ENCODE measurements around the gene KIF26A.

The KIF26A gene

DNA sequence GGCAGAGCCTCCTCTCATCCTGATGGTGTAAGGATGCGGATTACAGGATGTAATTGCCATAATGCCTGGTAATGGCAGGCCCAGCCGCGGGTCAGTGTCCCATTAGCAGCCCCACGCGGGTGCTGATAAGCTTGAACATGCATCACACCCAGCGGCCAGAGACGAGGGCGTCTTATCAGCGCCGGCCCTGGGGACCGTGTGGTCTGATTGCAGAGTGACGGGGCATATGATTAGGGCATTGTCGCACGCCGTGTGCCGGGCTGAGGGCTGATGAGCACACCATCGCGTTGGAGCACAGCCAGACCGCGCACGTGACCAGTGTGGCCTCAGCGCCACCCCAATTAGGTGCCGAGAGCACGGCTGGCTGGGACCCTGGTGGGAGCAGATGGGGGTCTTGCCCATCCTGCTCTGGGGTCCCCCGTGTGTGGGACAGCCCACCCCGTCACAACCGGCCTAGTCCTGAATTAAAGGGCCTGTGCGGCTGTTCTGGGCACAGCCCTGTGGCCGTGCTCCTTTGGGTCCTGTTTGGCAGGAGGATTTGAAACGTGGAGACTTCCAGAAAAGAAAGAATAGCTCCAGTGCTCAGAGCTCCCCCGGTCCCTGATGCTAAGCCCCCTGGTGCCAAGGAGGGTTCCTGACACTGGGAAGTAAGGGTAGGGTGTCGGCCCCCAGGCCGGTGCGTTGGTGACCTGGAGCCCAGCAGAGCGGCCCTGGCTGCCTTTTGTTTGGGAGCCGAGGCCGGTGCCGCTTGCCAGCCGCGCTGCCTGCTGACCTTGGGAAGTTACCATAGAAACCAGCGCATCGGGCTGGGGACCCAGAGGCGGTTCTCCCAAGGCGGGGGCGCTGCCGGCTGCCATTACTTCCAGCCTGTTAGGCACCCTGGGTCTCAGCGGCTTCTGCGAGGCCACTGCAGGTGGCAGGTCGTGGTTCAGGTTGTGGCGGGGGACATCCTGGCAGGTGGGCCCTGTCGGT lies 20.7 kb downstream of the KIF26A start:
- DNase-seq, result peak; percentile 99

DNA sequence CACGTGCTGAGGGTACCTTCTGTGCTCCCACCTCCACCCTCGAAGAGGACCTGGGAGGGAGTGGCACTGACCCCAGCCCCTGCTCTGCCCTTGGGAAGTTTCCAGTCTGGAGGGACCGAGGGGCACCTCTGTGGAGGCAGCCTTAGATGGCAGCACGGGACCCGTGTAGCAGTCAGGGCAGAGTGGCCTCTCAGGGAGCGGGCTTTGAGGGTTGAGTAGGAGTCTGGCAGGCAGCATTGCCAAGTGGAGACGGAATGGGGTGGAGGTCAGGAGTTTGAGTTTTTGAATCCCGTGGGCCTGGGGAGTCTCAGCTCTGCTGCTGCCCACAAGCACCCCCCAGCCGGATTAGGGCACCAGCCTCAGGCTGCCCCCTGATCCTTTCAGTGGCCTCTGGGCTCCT lies 21.6 kb downstream of the KIF26A start:
- DNase-seq, result no peak

GRCh38 chr14:104161602-104162367 lies 23.4 kb downstream of the KIF26A start:
- no peak for DNase-seq

DNA sequence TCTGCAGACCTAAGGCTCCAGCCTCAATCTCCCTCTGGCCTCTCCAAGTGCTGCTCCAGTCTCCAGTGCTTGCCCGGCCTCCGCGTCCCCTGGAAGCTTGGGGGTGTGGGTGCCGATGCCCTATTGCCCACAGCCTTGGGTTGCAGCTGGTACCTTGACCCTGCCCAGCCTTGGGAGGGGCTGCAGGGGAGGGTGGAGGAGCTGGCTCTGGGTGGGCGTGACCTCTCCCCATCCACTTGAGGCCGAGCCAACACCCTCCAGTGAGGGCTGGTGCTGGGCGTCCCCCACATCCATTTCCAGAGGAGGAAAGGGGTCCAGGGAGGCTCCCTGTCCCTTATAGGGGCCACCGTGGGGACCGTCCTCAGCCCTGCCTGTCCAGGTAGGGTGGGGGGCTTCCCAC lies 24.1 kb downstream of the KIF26A start:
- DNase-seq, result no peak

- DNase-seq, result no peak
These were observed 25.2 kb downstream of the KIF26A start for GRCh38 chr14:104163541-104163940.

DNA sequence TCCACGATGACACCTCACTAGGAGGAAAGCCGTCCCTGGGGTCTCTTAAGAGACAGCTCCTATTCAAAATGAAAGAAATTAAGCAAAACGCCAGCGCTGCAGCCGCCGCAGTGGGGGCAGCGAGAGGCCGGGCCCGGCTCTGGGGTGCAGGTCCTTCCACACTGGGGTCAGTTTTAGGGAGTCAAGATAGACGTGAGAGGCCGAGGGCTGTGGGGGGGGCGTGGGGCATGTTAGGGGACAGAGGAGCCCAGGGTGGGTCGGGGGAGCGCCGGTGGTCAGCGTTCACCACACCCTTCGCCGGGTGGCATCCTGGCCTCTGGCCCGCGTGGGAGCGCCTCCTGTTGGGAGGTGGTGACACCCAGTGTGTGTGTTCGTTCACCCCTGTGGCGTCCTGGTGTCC lies 25.7 kb downstream of the KIF26A start:
- DNase-seq, result no peak

- DNase-seq, result no peak
These were observed 26.1 kb downstream of the KIF26A start for GRCh38 chr14:104164512-104164911.

DNA sequence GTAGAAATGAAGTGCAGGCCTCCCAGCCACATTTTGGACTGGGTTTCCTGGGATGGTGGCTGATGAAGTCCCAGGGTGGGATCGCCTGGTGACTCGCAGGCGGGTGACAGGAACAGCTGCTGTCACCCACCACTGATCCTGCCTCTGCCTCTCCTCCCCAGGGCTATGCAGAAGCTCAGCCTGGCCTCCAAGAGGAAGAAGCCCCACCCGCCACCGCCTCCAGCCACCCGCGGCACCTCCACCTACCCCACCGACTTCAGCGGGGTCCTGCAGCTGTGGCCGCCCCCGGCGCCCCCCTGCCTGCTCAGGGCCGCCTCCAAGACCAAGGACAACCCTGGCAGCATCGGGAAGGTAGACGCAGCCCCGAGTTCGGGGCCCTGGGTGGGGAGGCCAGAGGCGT lies 28.3 kb downstream of the KIF26A start:
- no peak for DNase-seq

DNA sequence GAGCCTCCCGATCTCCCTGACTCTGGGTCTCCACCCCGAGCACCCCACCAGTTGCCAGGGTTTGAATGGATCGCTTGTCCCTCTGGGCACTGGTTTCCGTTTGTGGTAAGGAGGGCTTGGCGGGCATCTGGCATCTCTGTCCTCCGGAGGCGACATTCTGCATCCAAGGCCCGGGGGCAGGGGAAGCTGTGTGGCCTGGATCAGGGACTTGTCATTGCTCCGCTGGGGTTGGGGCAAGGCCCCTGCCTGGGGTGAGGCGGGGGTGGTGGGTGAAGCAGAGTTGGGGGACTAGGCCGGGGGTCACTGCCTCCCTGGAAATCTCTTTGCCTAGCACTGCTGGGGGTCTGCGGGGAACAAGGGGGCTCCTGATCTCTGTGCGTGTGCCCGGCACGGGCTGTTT lies 30.2 kb downstream of the KIF26A start:
- DNase-seq, result no peak

DNA sequence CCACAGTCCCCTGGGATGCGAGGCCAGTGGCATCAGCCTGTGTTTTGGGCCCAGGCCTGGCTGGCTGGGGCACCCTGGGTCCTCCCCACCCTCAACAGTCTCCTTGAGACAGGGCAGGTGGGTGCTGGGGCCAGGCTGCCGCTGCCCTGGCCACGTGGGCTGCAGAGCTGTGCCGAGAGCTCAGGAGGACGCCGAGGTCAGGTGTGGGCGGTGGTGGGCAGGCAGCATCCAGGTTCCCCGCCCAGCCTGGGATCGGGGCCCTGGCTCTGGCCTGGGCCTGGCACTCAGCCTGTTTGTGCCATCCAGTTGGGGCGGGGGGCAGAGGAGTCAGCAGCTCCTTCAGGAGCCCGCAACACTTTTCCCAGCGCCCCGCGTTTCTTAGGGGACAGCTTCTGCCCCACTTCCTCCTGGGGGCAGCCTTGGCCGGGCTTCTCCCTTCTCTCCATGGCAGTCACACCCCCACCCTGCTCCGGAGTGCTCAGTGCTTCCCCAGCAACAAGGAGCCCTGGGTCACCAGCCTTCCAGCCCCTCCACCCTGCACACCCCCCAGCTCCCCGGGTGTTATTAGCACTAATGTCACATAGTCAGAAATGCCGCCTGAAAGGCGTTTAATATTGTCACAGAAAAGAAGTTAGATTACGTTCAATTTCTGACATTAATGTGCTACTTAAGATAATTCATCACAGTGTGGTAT lies 30.8 kb downstream of the KIF26A start:
- DNase-seq, result no peak

GRCh38 chr14:104169699-104170479 lies 31.5 kb downstream of the KIF26A start:
- DNase-seq, result no peak

DNA sequence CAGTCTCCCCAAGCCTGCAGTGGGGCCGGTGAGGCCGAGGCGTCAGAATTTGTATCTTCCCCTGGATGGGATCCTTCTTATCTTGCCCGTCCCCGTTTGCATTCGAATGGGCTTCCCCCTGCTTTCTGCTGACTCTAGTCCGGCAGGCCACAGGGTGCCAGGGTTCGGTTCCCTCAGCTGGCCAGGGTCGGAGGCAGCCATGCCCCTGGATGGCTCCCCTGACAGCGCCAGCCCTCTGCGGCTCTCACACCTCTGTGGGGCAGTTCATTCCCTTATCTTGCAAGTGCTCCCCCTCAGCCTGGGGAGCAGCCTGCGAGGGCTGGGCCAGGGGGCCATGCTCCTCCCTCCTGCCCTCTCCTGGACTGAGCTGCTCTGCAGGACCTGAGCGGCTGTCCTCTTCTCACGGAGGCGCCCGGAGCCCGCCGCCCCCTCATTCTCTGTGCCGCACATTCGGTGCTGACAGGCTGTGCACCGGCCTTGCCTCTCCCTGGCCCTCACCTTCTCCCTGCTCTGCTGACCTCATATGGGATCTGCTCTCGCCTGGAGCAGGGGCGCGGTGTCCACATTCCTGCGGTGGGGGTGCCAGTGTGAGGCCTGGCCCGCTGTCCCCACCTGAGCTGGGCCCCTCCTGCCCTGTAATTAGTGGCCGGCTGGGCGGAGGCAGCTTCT lies 32.8 kb downstream of the KIF26A start:
- no peak for DNase-seq

DNA sequence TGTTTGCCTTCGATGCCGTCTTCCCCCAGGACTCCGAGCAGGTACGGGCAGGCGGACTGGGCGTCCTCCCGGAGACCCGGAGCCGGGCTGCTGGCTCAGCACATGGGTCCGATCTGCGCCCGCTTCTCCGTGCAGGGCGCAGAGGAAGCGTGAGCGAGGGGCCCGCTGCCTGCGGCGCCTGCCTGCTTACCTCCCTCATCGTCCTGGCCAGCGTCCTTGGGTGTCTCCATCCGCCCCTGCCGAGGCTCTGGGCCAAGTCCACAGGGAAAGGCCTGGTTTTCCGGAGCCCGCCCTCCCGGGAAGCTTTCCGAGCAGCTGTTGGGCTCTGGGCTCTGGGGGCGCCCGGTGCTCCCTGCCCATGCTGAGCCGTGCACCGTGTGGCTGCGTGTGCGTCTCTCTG lies 33.5 kb downstream of the KIF26A start:
- no peak for DNase-seq

DNA sequence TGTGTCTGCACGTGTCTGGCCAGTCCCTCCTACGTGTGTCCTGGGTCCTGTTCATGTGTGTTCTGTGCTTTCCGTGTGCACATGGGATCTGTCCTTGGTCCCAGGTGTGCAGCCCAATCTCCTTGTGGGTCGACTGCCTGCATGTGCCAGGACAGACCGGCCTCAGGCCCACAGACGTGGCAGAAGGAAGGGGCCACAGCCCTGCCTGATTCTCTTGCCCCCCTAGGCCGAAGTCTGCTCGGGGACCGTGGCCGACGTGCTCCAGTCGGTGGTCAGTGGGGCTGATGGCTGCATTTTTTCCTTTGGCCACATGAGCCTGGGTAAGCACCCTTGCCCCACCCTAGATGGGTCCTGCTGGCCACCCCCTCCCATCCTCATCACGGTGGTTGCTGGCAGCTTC lies 34.0 kb downstream of the KIF26A start:
- DNase-seq, result no peak

GRCh38 chr14:104172880-104173279 lies 34.5 kb downstream of the KIF26A start:
- DNase-seq, result no peak

- no peak for DNase-seq
These were observed 35.7 kb downstream of the KIF26A start for GRCh38 chr14:104174051-104174450.

GRCh38 chr14:104175041-104175440 lies 36.7 kb downstream of the KIF26A start:
- DNase-seq, result no peak

GRCh38 chr14:104175811-104176210 lies 37.4 kb downstream of the KIF26A start:
- DNase-seq, result no peak

DNA sequence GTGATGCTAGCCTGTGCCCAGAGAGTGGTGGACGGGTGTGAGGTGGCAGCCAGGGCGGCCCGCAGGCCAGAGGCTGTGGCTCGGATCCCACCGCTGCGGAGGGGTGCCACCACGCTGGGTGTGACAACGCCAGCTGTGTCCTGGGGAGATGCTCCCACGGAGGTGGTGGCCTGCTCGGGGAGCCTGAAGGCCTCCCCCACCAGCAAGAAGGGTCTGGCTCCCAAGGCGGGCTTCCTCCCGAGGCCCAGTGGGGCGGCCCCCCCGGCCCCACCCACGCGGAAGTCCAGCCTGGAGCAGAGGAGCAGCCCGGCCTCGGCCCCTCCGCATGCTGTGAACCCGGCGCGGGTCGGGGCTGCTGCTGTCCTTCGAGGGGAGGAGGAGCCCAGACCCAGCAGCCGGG lies 38.2 kb downstream of the KIF26A start:
- DNase-seq, result no peak

GRCh38 chr14:104177411-104177810 lies 39.0 kb downstream of the KIF26A start:
- DNase-seq, result no peak

- no peak for DNase-seq
These were observed 39.9 kb downstream of the KIF26A start for GRCh38 chr14:104178279-104178678.

GRCh38 chr14:104179126-104179525 lies 40.7 kb downstream of the KIF26A start:
- no peak for DNase-seq
